Measurements from ENCODE around the gene WHRN.

GRCh38 chr9:114483499-114483898 lies 21.8 kb downstream of the WHRN start:
- TF ChIP-seq USF2 (CRISPR knock-in tag; IDR thresholded peaks at IDR 0.05) (no peak), CTCF (IDR thresholded peaks at IDR 0.05) (no peak), CREB1 (CRISPR knock-in tag; IDR thresholded peaks at IDR 0.05) (no peak), ZNF281 (CRISPR knock-in tag; IDR thresholded peaks at IDR 0.05) (no peak), ESRRA (CRISPR knock-in tag; IDR thresholded peaks at IDR 0.05; ENCODE audit: borderline replicate concordance) (no peak), ZNF219 (CRISPR knock-in tag; IDR thresholded peaks at IDR 0.05; ENCODE audit: borderline replicate concordance) (no peak), MLX (CRISPR knock-in tag; IDR thresholded peaks at IDR 0.05) (no peak), KAT7 (CRISPR knock-in tag; IDR thresholded peaks at IDR 0.05; ENCODE audit: borderline replicate concordance) (no peak), NR1H2 (CRISPR knock-in tag; IDR thresholded peaks at IDR 0.05) (no peak), MAX (CRISPR knock-in tag; IDR thresholded peaks at IDR 0.05) (no peak), ZNF512 (CRISPR knock-in tag; IDR thresholded peaks at IDR 0.05; ENCODE audit: borderline replicate concordance) (no peak), NR3C1 (CRISPR knock-in tag; conservative IDR thresholded peaks at IDR 0.05; ENCODE audit: low read depth) (no peak)
